Breast epithelium (tissue), 4 donors: ENCODE data around the gene LAMA3. TPM values are rescaled to one million over a fixed set of nuclear protein-coding genes. Genes with fewer than 3 reads are reported as not detected.

Experiments
- DNase-seq, 2 donors: peaks; one replicate each; pipeline ENCODE4 v3.0.0-alpha.2; 2019; ENCODE audit warnings: low spot score in 2 of 2
- H3K27ac ChIP-seq, 2 donors: fragments of 200-600 bp; sonication (generic) in 1 of 2; one replicate each; pipeline ENCODE4 v1.5.1; 2016 to 2019; ENCODE audit warnings: mild to moderate bottlenecking in 1 of 2
- H3K27me3 ChIP-seq, 2 donors: fragments of 200-600 bp; sonication (generic) in 1 of 2; one replicate each; pipeline versions ENCODE4 v1.5.1 to v1.6.0; 2017 to 2019; ENCODE audit warnings: control low read depth in 1 of 2, mild to moderate bottlenecking in 1 of 2
- H3K36me3 ChIP-seq: fragments of 200-600 bp; one replicate; pipeline ENCODE4 v1.5.1; 2019
- H3K4me1 ChIP-seq, 2 donors: fragments of 200-600 bp; sonication (generic); one replicate each; pipeline ENCODE4 v1.5.1; 2016 to 2019; ENCODE audit warnings: control low read depth in 1 of 2
- H3K4me3 ChIP-seq, 3 donors: fragments of 200-600 bp; sonication (generic); 1 replicate in 2 of 3; 2 replicates in 1 of 3; pipeline ENCODE4 v1.5.1; 2016 to 2019; ENCODE audit warnings: mild to moderate bottlenecking in 3 of 3, moderate library complexity in 2 of 3
- H3K9me3 ChIP-seq, 2 donors: fragments of 200-600 bp; sonication (generic) in 1 of 2; one replicate each; pipeline ENCODE4 v1.5.1; 2016 to 2019; ENCODE audit warnings: control low read depth in 1 of 2
- CTCF ChIP-seq, 3 donors: fragments of 450-650 bp; IDR thresholded peaks; one replicate each; pipeline ENCODE4 v1.5.1; 2016 to 2017; ENCODE audit warnings: antibody characterized with exemption in 3 of 3, mild to moderate bottlenecking in 3 of 3, moderate library complexity in 3 of 3
- POLR2A ChIP-seq: fragments of 450-650 bp; IDR thresholded peaks from one replicate; pipeline ENCODE4 v1.6.1; 2016; ENCODE audit warnings: antibody characterized with exemption, mild to moderate bottlenecking, moderate library complexity
- POLR2AphosphoS5 ChIP-seq, 3 donors: sonication (generic); formaldehyde crosslinking; IDR thresholded peaks; one replicate each; pipeline ENCODE4 v1.6.1; 2017; ENCODE audit warnings: antibody characterized with exemption in 3 of 3
- intact Hi-C: fragments of 100-400 bp; cut with DNase I; formaldehyde crosslinking; loops from one replicate; pipeline ENCODE4 v1.15.1; 2023; ENCODE audit warnings: low total_unique reads
- total RNA-seq, 3 donors: library from RNA; depleted of rRNA; stranded (reverse); fragments of >200 nt; gene quantifications; one replicate each; pipeline ENCODE4 v1.1.0, GENCODE V29; 2016

Gene LAMA3
- total RNA-seq, 3 donors from 2014 or later: 43.4 to 173 (median 127) TPM

GRCh38 chr18:23825978-23826405 lies 136.7 kb downstream of the LAMA3 start:
- intact Hi-C loops: loop anchor here (1.0 kb wide), 1 partner anchor 30 kb away; no protein-coding TSS in a partner anchor
- no peak overlapping the region for H3K4me3 ChIP-seq
- H3K9me3 ChIP-seq: no peaks in the 10 kb centered on the region
- TF ChIP-seq POLR2A: no peak
- TF ChIP-seq POLR2AphosphoS5 (IDR thresholded peaks at IDR 0.05): peak; percentile 55 to 93 (median 85)
- H3K36me3 ChIP-seq: no peaks in the 10 kb centered on the region
- H3K27me3 ChIP-seq: no peaks in the 10 kb centered on the region
- peak overlapping the region; percentile 74 to 80 for H3K27ac ChIP-seq
- DNase-seq: peak in 1 of 2 donors; percentile 87
- H3K4me1 ChIP-seq: peaks cover 0 to 6% of the 10 kb centered on the region in 2 donors

- no peak for DNase-seq
- intact Hi-C loops: loop anchor here (1.0 kb wide), 1 partner anchor 29 kb away; no protein-coding TSS in a partner anchor
These were observed 137.8 kb downstream of the LAMA3 start for GRCh38 chr18:23826850-23827620.

GRCh38 chr18:23827681-23828080 lies 138.4 kb downstream of the LAMA3 start:
- H3K27ac ChIP-seq: peak overlapping the region; percentile 74 to 80

More at GRCh38 chr18:23826850-23827620, 137.8 kb downstream of the LAMA3 start:
- Histone ChIP-seq H3K27me3 (no peaks in the 10 kb centered on the region), H3K9me3 (no peaks in the 10 kb centered on the region), H3K4me3 (no peak overlapping the region), H3K36me3 (no peaks in the 10 kb centered on the region), H3K27ac (peak overlapping the region; percentile 74 to 80), H3K4me1 (peaks cover 0 to 6% of the 10 kb centered on the region in 2 donors)
- no peak for TF ChIP-seq POLR2AphosphoS5 (IDR thresholded peaks at IDR 0.05)
- no peak for TF ChIP-seq POLR2A
- TF ChIP-seq CTCF (IDR thresholded peaks at IDR 0.05): no peak

GRCh38 chr18:23828426-23828825 lies 139.2 kb downstream of the LAMA3 start:
- H3K27me3 ChIP-seq: no peaks in the 10 kb centered on the region
- DNase-seq: no peak
- peaks cover 0 to 6% of the 10 kb centered on the region in 2 donors for H3K4me1 ChIP-seq
- peak overlapping the region; percentile 54 to 74 for H3K27ac ChIP-seq
- intact Hi-C loops: no loop called here
- TF ChIP-seq POLR2AphosphoS5 (IDR thresholded peaks at IDR 0.05) (peak in 1 of 3 donors; percentile 25), POLR2A (no peak)
- H3K9me3 ChIP-seq: no peaks in the 10 kb centered on the region
- H3K4me3 ChIP-seq: no peak overlapping the region
- H3K36me3 ChIP-seq: no peaks in the 10 kb centered on the region

More at GRCh38 chr18:23827681-23828080, 138.4 kb downstream of the LAMA3 start:
- Histone ChIP-seq H3K9me3 (no peaks in the 10 kb centered on the region), H3K4me1 (peaks cover 0 to 6% of the 10 kb centered on the region in 2 donors), H3K36me3 (no peaks in the 10 kb centered on the region), H3K27me3 (no peaks in the 10 kb centered on the region), H3K4me3 (no peak overlapping the region)
- DNase-seq: peak in 1 of 2 donors; percentile 80
- intact Hi-C loops: no loop called here
- TF ChIP-seq CTCF (IDR thresholded peaks at IDR 0.05) (no peak), POLR2A (no peak), POLR2AphosphoS5 (IDR thresholded peaks at IDR 0.05) (peak in 1 of 3 donors; percentile 58)

GRCh38 chr18:23832911-23833310 lies 143.7 kb downstream of the LAMA3 start:
- no peaks in the 10 kb centered on the region for H3K36me3 ChIP-seq
- no peaks in the 10 kb centered on the region for H3K27me3 ChIP-seq
- no peaks in the 10 kb centered on the region for H3K4me1 ChIP-seq
- TF ChIP-seq CTCF (IDR thresholded peaks at IDR 0.05): no peak
- no peak for TF ChIP-seq POLR2A
- TF ChIP-seq POLR2AphosphoS5 (IDR thresholded peaks at IDR 0.05): no peak
- no peaks in the 10 kb centered on the region for H3K9me3 ChIP-seq
- H3K27ac ChIP-seq: no peak overlapping the region
- no peak overlapping the region for H3K4me3 ChIP-seq
- intact Hi-C loops: no loop called here
- DNase-seq: no peak

GRCh38 chr18:23833714-23834113 lies 144.5 kb downstream of the LAMA3 start:
- Histone ChIP-seq H3K36me3 (no peaks in the 10 kb centered on the region), H3K4me3 (no peak overlapping the region), H3K9me3 (no peaks in the 10 kb centered on the region), H3K27ac (no peak overlapping the region), H3K27me3 (no peaks in the 10 kb centered on the region), H3K4me1 (no peaks in the 10 kb centered on the region)
- intact Hi-C loops: no loop called here
- TF ChIP-seq POLR2AphosphoS5 (IDR thresholded peaks at IDR 0.05) (peak in 1 of 3 donors; percentile 19), POLR2A (no peak)
- peak in 1 of 2 donors; percentile 83 for DNase-seq
